ENCODE results near the gene PHF24.
"Not testable (repeated sequence)": the region's sequence is repeated elsewhere in the genome, so short reads cannot be mapped to it uniquely, and the experiment has no call there.

Gene PHF24

GRCh38 chr9:34997379-34997781 is 39.3 kb downstream of the PHF24 start:
- DNase-seq (ENCODE audit: low spot score): no peak

GRCh38 chr9:34998266-34998665 is 40.2 kb downstream of the PHF24 start:
- DNase-seq (ENCODE audit: low spot score): no peak

- no peak for DNase-seq (ENCODE audit: low spot score)
These were observed 41.5 kb downstream of the PHF24 start for GRCh38 chr9:34999576-34999975.

- no peak for DNase-seq (ENCODE audit: low spot score)
These were observed 42.6 kb downstream of the PHF24 start for GRCh38 chr9:35000535-35001284.

GRCh38 chr9:35001285-35001677 is 43.2 kb downstream of the PHF24 start:
- no peak for DNase-seq (ENCODE audit: low spot score)

GRCh38 chr9:35001803-35002502 is 43.9 kb downstream of the PHF24 start:
- DNase-seq (ENCODE audit: low spot score): no peak

GRCh38 chr9:35002623-35003022 is 44.5 kb downstream of the PHF24 start:
- DNase-seq (ENCODE audit: low spot score): no peak

- not testable (repeated sequence) for DNase-seq (ENCODE audit: low spot score)
These were observed 46.2 kb downstream of the PHF24 start for GRCh38 chr9:35004299-35004698.

GRCh38 chr9:35010351-35010958 is 52.4 kb downstream of the PHF24 start:
- no peak for DNase-seq (ENCODE audit: low spot score)

GRCh38 chr9:35014517-35014916 is 56.4 kb downstream of the PHF24 start:
- no peak for DNase-seq (ENCODE audit: low spot score)

GRCh38 chr9:35023443-35023842 is 65.4 kb downstream of the PHF24 start:
- not testable (repeated sequence) for DNase-seq (ENCODE audit: low spot score)

- no peak for DNase-seq (ENCODE audit: low spot score)
These were observed 68.6 kb downstream of the PHF24 start for GRCh38 chr9:35026671-35027070.

GRCh38 chr9:35027374-35027773 is 69.3 kb downstream of the PHF24 start:
- DNase-seq (ENCODE audit: low spot score): no peak

GRCh38 chr9:35027860-35028259 is 69.8 kb downstream of the PHF24 start:
- DNase-seq (ENCODE audit: low spot score): no peak

GRCh38 chr9:35028341-35028740 is 70.3 kb downstream of the PHF24 start:
- DNase-seq (ENCODE audit: low spot score): no peak

- DNase-seq (ENCODE audit: low spot score): no peak
These were observed 71.2 kb downstream of the PHF24 start for GRCh38 chr9:35029241-35029640.

- no peak for DNase-seq (ENCODE audit: low spot score)
These were observed 71.8 kb downstream of the PHF24 start for GRCh38 chr9:35029852-35030251.
